GM19463 (cell line): ENCODE data around the gene TTC21A.

Experiments used
- ATAC-seq: cut with Tn5 transposase; IDR thresholded peaks from one replicate; pipeline ENCODE4 v1.9.1; 2021; ENCODE audit warnings: mild to moderate bottlenecking, moderate library complexity; ENCODE audit not compliant: unreplicated experiment

TTC21A gene

DNA sequence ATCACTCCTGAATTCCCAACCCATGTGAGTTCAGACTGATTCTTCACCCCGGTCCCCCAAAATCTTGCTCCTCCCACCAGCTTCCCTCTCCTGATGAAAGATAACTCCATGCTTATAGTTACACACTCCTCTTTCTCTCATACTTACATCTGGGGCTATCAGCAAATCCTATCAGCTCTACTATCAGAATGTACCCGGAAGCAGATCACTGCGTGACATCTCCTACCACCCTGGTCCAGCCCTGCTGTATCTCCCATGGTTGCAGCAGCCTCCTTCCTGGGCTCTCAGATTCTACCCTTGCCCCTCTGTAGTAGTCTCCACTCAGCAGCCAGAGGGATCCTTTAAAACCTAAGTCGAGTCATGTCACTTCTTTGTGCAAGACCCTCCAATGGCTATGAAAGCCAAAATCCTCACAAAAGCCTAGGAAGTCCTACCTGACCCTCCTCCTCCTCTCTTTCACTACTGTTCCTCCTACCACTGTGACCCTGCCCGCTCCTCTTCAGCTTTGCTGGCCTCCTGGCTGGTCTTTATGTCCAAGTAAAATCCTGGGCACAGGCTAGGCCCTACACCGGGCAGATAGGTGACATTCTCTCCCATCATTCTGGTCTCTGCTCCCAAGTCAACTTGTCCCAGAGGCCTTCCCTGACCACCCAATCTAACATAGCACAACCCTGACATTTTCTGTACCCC is 68.7 kb downstream of the TTC21A start:
- ATAC-seq, result no peak

- ATAC-seq, result peak; percentile 48
Measured at GRCh38 chr3:39177708-39178332, 70.3 kb downstream of the TTC21A start.

- ATAC-seq, result no peak
Measured at GRCh38 chr3:39178553-39178952, 71.1 kb downstream of the TTC21A start.

DNA sequence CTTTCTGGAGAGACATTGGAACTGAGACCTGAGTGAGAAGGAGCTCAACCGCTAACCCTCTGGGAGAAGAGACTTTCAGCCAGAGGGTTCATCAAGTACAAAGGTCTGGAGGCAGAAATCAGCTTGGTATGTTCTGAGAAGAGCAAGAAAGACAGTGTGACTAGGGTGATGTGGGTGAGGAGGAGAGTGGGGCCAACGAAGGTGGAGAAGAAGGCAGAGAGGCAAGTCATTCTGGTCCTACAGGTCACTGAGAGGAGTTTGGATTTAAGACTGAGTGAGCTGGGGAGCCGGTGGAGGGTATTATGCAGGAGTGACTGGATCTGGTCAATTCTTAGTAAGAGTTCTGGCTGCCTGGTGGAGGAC is 72.7 kb downstream of the TTC21A start:
- no peak for ATAC-seq

GRCh38 chr3:39180546-39181346 is 73.3 kb downstream of the TTC21A start:
- ATAC-seq, result peak; percentile 91

DNA sequence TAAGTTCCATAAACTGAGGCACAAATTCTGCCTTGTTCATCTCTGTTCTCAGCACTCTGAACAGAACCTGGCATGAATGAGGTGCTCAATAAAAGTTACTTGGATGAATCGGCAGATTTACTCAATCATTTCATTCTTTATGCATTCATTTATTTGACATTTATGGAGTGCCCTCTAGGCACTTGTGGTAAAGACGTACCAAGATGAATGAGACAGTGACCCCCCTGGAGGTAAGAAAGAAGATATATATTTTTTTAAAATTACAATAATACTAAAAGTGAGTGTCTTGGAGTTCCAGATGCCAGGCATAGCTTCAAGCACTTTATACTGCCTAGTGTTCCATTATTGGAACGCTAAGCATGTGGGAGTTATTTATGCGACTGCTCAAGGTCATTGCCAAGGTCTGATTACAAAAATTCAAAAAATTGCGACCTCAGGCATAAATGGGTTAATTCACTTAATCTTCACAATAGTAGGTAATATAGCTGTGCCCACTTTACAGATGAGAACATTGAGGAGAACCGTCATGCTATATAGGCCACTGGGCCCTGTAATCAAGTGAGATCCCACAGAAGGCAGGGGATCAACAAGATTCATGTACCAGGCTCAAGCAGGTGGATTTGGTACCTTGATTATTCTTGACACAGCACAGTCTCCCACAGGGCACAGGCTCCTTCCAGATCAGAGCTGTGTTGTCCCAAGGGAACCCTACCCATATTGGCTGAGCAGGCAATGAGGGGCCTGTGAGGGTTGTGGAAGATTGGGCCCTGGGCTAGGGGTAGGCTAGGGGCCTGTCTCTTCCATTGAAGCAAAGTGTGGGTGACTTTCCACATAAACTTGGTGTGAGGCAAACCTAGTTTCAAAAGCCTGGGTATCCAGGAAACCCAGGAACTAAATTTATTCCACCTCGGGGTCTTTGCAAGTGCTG is 74.2 kb downstream of the TTC21A start:
- no peak for ATAC-seq

DNA sequence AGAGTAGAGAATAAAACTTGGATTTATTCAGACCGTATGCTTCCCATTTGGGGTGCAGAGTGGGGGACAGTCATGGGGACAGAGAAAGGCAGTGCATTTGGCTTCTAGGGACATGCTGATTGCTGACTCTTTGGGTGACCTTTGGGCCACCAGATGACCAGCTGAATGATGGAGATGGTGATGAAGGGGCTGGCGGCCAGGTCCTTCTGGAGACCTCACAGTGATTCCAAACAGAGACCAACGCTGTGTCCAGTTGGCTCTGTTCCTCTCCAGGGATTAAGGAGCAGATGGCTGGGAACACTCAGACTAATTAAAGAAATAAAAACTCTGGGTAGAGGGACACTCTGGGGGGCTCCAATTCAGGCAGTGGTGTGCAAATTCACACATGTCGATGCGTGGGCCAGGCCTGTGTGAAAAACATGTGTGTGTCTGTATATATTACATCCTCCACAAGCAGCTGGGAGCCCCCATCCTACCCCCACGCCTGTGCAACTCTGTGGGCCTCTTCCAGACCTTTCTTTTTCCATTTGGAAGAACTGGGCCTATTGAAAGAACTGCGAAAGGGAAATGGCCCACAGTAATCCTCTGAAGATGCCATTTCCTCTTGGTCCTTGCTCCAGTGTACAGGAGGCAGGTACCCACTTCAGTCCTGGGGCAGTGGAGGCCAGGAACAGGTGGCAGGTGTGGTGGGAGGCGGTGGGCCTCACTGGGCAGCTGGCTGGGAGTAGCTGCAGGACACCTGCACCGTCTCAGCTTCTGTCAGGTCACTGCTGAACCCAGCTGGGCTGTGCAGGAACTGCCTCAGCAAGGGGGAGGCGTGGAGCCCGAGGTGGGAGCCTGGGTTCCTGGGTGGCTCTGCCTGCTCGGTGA is 76.0 kb downstream of the TTC21A start:
- no peak for ATAC-seq

DNA sequence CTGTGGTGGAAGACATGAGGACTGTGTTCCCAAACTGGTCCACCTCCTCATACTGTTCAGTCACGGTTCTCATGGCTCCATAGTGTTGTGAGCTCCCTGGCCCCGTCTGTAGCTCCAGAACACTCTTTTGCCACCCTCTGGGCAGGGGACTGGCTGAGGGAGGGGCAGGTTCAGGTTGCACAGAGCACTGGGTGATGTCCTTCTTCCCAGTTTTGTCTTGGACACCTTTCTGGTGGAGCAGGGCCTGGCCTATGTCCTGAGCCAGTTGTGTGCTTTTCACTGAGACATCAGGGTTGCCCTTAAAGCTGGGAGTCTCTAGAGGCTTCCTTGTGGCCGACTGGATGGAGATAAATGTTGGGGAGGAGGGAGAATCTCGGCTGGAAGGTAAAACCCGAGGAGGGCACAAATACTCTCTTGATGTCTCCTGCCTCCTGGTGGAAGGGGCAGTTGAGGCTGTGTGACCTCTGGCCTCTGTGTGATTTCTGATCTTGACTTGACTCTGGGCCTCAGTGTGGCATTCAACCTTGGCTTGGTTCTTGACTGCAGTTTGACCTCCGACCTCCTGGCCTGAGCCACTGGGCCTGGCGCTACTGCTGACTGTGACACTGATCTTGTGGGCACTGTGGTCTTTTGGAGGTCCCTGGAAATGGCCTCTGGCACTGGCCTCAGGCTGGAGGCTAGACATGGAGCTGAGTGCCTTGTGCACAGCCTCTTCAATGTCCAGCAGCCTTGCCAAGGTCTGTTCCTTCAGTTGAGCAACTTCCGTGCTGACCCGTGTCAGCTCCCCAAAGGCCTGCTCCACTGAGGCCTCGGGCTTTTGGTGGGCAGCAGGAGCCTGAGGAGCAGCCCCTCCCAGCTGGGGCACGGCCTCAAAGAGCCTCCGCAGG is 76.8 kb downstream of the TTC21A start:
- no peak for ATAC-seq

- no peak for ATAC-seq
Measured at GRCh38 chr3:39184968-39185285, 77.4 kb downstream of the TTC21A start.

DNA sequence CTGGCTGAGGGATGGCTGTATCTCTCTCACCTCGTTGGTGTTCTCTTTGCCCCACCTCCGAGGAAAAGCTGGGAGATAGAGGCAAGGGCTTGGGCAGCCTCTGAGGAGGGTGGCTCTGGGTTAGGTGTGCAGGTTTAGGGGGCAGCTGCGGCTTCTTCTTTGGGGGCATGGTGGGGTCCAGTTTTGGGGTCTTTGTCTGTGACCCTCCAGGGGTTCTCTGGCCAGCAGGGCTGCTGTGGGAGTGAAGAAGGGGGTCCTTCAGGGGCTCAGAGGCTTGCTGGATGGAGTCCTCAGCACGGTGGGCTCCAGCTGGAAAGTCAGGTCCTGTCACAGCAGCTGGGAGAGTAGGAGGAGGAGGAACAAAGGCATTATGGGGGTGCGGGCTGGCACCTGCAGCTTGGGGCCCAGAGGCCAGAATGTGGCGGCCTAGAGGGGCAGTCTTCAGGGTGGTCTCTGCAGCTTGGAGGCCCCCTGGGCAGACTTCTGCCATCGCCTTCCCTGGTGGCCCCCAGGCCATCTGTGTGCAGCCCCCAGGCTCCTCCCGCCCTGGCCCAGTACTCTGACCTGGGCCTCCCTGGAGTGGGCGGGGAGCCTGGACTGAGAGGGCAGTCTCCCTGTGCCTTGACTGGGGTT is 78.0 kb downstream of the TTC21A start:
- no peak for ATAC-seq

GRCh38 chr3:39185959-39186691 is 78.6 kb downstream of the TTC21A start:
- no peak for ATAC-seq

DNA sequence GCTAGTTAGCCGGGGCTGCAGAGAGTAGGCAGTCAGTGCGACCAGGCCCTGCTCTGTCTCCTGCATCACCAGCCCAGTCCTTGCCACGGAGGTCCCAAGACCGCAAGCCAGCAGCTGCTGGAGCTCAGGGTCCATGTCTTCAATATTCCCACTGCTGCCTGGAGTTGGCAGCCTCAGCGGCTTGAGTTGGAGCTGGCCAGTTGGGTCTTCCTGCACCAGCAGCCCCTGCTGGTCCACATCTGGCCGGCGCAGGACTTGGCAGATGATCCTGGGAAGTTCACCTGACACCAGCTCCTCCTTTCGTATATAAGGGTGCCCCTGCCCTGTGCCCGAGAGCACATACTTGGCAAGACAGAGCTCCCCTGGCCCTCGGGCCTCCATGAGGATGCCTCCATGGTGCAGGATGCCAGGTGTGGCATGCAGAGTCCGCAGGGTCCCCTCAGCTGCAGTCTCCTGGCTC is 79.2 kb downstream of the TTC21A start:
- no peak for ATAC-seq

GRCh38 chr3:39187372-39188155 is 80.1 kb downstream of the TTC21A start:
- no peak for ATAC-seq
